ENCODE results near the gene DHRS11.
A peak's percentile ranks its signal among the peaks of the same experiment; 100 is the strongest.

DHRS11 gene

GRCh38 chr17:36614081-36614480 is 22.4 kb downstream of the DHRS11 start:
- DNase-seq (ENCODE audit: low read depth in 3 of 3): no peak

DNA sequence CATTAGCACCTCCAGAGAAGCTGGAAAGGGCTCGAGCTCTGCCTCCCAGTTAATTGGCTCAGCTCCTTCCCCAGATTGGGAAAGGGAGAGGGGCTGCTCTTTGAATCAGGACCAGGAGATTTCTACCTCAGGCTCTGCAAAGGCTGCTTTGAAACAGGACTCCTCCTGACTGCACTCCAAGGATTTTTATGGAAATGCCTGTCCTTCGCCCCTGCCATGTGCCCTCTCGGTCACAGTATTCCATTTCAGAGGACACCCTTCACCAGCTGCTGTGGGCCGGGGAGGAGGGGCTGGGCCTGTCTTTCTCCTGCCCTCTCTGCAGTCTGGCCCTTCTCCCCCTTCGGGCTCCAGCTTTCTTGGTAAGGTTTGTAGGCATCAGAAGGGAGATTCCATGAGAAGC is 23.3 kb downstream of the DHRS11 start:
- no peak for DNase-seq (ENCODE audit: low read depth in 3 of 3)

DNA sequence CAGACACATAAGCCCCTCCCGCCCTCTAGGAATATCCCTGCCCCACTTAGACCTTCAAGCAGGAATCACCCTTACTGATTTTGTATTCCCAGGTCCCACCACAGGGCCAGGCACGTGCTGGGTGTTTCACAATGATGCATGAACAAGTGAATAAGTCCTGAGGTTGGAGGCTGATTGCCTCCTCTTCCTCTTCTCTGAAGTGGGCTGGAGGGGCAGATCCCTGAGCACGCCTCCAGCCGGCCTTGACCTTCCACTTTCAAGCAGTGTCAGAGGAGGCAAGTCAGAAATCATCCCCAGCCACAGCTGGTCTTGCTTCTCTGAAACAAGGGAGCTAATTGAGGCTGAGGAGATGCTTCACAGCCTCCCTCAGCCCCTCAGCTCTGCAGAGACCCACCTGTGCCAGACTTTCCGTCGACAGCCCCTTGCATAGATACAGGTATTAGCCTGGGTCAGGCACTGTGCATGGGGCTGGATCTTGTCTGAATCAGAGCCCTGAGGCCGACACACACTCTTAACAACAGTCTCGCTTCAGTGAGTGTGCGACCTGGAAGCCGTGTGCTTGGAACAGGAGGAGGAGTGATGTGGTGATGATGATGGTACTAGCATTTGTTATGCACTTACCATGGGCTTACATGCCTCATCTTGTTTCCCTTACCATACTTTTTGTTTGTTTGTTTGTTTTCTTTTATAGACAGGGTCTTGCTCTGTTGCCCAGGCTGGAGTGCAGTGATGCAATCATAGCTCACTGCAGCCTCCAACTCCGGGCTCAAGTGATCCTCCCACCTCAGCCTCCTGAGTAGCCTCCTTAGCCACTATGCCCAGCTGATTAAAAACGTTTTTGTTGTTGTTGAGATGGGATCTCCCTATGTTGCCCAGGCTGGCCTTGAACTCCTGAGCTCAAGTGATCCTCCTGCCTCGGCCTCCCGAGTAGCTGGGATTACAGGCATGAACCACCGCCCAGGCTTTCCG is 24.7 kb downstream of the DHRS11 start:
- no peak for DNase-seq (ENCODE audit: low read depth in 3 of 3)

- DNase-seq (ENCODE audit: low read depth in 3 of 3): no peak
Observed at GRCh38 chr17:36617773-36618172, 26.1 kb downstream of the DHRS11 start.

DNA sequence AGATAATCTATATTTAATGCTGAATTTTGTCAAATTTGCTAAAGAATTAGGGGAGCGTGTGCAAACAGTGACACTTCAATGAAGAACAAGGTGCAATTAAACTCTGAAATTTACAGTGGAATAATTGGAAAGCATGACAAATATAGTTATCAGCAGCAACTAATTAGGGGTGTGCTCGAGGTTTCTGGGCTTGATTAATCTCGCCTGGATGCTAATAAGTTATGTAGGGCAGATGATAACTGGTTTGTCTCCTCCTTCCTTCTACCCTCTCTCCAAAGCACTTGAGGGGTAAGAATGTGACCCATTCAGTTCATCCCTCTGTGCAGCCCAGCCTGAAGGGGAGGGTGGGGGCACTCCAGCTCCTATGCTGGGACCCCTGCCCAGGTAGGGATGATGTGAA is 31.6 kb downstream of the DHRS11 start:
- no peak for DNase-seq (ENCODE audit: low read depth in 3 of 3)

DNA sequence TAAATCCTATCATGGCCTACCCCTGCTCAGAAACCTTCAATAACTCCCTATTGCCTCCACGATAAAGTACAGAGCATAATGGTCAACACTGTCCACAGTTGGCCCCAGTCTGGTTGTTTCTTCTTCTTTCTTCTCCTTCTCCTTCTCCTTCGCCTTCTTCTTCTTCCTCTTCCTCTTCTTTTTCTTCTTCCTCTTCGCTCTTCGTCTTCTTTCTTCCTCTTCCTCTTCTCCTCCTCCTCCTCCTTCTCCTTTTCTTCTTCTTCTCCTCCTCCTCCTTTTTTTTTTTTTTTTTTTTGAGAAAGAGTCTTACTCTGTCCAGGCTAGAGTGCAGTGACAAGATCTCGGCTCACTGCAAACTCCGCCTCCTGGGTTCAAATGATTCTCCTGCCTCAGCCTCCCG is 33.5 kb downstream of the DHRS11 start:
- no peak for DNase-seq (ENCODE audit: low read depth in 3 of 3)

DNA sequence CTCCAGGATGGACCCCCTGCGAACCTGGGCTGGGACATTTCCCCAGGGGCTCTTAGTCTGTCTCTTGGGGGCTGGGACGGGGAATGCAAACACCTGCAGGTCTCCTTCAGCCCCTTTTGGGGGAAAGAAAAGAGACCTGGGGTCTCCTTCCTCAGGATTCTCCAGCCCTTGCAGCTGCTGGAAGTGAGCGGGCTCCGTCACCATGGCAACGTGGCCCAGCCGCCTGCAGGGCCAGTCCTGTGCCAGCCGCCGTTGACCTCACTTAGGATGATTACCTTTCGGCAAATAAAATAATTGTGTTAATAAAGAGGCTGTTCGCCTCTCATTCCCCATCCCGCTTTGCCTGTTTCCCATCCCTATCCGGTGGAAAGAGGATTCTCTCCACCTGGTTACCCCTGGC is 35.4 kb downstream of the DHRS11 start:
- no peak for DNase-seq (ENCODE audit: low read depth in 3 of 3)

GRCh38 chr17:36628576-36628975 is 36.9 kb downstream of the DHRS11 start:
- DNase-seq (ENCODE audit: low read depth in 3 of 3): no peak

DNA sequence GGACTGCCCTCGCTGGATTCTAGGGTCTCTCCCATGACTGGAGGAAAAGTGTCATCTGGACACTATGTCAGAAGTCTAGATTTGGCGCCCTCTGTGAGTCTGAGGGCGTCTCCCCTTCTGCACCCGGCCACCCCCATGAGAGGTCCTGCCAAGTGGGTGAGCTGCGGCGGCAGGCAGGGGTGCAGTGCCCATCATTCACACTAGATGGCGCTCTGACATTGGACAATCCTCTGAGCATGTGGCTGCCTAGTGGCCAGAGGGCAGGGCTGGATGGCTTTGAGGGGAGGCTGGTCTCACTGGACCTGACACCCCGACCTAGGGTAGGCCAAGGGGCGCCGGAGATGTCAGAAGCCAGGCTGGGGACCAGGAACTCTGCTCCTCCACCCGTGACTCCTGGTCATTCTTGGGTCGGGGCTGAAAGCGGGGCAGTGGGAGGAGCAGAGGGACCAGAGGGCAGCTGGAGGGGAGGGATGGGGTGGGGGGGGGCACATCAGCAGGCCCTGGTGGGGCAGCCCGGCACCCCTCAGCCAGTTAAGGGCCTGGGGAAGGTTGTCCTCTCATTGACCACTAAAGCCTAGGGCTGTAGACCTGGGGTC is 37.7 kb downstream of the DHRS11 start:
- DNase-seq (ENCODE audit: low read depth in 3 of 3): peak; percentile 51 to 73 (median 65)

DNA sequence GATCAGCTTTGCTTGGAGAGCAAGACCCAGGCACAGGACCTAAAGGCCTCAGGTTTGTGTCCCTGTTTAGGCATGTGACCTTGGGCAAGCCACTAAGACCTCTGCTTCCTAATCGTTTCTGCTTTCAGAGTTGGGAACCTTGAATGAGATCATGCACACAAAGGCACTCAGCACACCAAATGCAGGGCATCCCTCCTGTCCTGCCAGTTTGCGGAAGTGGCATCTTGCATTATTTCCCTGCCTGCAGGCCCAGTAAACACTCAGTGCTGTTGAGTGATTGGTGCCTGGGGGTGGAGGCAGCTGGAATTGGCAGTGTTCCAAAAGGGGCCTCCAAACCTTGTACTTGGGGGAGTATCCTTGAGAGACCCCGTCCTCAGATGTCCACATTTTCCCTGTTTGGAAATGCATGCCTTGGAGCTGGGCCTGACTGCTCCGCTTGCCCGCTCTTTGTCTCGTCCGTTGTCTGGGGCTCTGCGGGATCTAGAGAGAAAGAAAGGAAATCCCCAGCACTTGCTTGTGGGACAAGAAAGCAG is 38.4 kb downstream of the DHRS11 start:
- DNase-seq (ENCODE audit: low read depth in 3 of 3): no peak

DNA sequence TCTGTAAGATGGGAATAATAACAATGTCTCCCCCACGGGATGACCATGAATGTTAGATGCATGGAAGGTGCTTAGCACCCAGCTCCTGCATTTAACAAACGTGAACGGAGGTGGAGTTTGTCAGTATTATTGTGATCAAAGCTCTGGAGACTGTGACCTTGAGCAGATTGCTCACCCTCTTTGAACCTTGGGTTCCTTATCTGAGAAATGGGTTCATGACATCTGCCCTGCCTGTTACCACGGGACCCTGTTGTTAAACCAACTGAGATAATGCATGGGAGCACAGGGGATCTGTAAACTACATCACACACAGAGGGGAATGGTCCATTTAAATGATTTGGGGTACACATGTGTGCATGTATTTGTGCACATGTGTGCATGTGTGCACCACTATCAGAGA is 39.3 kb downstream of the DHRS11 start:
- no peak for DNase-seq (ENCODE audit: low read depth in 3 of 3)

- DNase-seq (ENCODE audit: low read depth in 3 of 3): no peak
Observed at GRCh38 chr17:36632916-36633771, 41.5 kb downstream of the DHRS11 start.

GRCh38 chr17:36640346-36640745 is 48.7 kb downstream of the DHRS11 start:
- no peak for DNase-seq (ENCODE audit: low read depth in 3 of 3)

DNA sequence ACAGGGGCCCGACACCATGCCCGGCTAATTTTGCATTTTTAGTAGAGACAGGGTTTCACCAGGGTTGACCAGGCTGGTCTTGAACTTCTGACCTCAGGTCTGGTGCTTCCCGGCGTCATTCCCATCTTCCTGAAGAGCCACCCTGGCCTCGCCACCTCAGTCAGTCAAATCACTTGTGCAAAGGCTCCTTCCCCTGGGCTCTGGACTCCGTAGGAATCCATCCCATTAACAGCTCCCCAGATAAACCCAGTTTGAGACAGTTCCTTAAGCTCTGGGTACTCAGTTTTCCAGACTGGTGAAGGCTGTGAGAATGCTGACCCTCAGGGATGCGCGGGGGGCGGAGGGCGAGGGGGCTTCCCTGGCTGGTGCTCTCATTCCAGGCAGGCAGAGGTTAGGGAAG is 49.2 kb downstream of the DHRS11 start:
- DNase-seq (ENCODE audit: low read depth in 3 of 3): no peak

- DNase-seq (ENCODE audit: low read depth in 3 of 3): no peak
Observed at GRCh38 chr17:36641331-36641876, 49.7 kb downstream of the DHRS11 start.

DNA sequence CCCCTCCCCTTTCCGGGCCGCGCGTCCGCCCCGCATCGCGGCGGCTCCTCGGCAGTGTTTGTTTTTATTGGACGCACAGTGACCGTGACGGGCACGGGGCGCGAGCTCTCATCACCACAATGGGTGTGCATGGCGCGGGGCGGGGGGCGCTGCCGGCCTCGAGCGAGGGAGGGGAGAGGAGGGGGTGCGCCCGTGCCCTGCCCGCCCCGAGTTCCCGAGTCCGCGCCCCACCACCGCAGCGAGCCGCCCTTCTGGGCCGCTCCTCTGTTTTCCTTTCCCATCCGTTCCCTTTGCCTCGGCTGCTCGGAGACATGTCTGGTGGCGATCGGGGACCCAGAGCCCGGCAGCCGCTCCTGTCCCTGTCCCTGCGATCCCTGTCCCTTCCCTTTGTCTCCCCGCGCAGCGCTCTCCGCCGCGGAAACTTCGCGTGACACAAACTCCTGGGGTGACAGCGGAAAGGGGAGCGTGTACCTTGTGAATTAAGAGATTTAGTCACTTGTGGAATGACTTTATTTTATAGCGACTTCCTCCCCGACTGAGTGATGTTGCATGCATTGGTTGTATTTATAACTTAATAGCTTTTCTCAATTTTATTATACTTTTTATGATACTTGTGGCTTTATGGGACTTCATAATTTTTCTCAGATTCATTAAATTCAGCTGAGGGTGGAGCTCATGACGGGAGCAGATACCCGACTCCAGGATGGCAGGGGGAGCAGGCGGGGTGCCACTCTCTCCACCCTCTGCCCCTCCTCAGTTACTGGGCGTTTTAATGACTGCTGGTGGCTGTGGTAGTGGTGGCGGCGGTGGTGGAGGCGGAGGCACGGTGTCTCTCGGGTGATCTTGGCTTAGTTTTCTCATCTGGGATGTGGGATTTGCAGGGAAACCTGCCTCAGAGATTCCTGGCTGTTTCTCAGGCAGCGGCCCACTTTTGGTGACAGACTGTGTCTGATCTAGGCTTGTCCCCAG is 50.5 kb downstream of the DHRS11 start:
- no peak for DNase-seq (ENCODE audit: low read depth in 3 of 3)

GRCh38 chr17:36643086-36643685 is 51.5 kb downstream of the DHRS11 start:
- no peak for DNase-seq (ENCODE audit: low read depth in 3 of 3)

DNA sequence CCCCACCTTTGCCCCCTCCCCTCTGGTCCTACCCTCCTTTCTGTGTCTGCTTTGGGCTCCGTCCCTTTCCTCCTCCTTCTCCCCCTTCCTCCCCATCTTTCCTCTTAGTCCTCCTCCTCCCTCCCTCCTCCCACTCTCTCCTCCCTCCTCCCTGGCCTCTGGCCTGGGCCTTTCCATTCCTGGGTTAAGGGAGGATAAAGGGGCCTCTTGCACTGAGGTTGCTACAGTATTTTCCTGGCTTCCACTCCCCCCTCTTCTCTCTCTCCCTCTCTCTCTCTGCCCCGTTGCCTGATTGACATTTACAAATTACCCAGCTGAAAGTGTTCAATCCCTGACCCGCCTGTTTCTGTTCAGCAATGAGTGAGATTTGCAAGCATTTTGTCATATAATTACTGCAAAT is 53.7 kb downstream of the DHRS11 start:
- no peak for DNase-seq (ENCODE audit: low read depth in 3 of 3)

DNA sequence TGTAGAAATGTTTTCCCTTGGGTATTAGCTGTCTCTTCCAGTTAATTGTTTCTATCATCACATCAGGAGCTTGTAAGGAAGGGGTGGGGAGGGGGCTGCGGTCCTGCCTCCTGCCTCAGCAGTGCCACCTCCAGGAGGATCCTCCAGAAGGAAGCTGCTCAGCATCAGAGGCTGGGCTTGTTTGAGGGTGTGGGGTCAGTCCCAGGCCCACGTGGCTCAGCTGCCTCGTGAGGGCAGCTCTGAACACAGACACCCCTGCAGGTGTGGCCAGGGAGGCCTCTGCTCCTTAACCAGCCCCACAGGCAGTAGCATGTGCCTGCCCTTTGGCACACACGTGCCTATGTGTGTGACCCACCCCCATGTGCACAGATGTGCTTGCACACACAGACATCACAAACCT is 56.0 kb downstream of the DHRS11 start:
- no peak for DNase-seq (ENCODE audit: low read depth in 3 of 3)

GRCh38 chr17:36650096-36650775 is 58.6 kb downstream of the DHRS11 start:
- no peak for DNase-seq (ENCODE audit: low read depth in 3 of 3)

Data from stimulated activated CD4-positive, alpha-beta T cell treated with anti-CD3 and anti-CD28 coated beads, TNF-alpha, amount 100 ng/mL, for 48 hours (primary cell).